ENCODE results near the gene LIPC. TPM values are rescaled to one million over a fixed set of nuclear protein-coding genes. Genes with fewer than 3 reads are reported as not detected.

LIPC gene
- total and polyA plus RNA-seq, 2 experiments from 2014 or later: not detected

DNA sequence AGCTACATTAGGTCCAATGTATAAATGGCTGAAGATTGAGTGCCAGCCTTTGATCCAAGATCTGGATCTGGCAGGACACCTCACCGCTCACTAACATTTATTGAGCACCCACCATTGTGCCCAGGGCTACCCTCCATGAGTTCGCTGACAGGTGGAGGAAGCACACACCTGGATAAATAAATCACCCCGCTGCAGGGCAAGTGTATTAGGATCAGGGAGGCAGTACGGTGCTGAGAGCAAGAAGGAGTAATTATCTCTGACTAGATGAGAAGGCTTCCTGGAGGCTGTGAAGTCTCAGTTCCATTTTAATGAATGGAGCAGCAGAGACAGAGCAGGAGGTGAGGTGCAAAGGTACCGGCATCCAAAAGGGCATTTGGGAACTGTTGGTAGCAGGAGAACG, 104.1 kb downstream of the LIPC start:
- TF ChIP-seq CREB1 (CRISPR knock-in tag; IDR thresholded peaks at IDR 0.05; ENCODE audit: low read depth): no peak
- TF ChIP-seq ZNF331 (CRISPR knock-in tag; IDR thresholded peaks at IDR 0.05; ENCODE audit: low read depth): no peak
- no peak for TF ChIP-seq STAT1 (IDR thresholded peaks at IDR 0.05; ENCODE audit: unreplicated experiment)
- TF ChIP-seq NANOG (IDR thresholded peaks at IDR 0.05; ENCODE audit: borderline replicate concordance): no peak
- TF ChIP-seq, protein P1, sequence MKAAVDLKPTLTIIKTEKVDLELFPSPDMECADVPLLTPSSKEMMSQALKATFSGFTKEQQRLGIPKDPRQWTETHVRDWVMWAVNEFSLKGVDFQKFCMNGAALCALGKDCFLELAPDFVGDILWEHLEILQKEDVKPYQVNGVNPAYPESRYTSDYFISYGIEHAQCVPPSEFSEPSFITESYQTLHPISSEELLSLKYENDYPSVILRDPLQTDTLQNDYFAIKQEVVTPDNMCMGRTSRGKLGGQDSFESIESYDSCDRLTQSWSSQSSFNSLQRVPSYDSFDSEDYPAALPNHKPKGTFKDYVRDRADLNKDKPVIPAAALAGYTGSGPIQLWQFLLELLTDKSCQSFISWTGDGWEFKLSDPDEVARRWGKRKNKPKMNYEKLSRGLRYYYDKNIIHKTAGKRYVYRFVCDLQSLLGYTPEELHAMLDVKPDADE (IDR thresholded peaks at IDR 0.05): no peak
- TF ChIP-seq, protein P2, sequence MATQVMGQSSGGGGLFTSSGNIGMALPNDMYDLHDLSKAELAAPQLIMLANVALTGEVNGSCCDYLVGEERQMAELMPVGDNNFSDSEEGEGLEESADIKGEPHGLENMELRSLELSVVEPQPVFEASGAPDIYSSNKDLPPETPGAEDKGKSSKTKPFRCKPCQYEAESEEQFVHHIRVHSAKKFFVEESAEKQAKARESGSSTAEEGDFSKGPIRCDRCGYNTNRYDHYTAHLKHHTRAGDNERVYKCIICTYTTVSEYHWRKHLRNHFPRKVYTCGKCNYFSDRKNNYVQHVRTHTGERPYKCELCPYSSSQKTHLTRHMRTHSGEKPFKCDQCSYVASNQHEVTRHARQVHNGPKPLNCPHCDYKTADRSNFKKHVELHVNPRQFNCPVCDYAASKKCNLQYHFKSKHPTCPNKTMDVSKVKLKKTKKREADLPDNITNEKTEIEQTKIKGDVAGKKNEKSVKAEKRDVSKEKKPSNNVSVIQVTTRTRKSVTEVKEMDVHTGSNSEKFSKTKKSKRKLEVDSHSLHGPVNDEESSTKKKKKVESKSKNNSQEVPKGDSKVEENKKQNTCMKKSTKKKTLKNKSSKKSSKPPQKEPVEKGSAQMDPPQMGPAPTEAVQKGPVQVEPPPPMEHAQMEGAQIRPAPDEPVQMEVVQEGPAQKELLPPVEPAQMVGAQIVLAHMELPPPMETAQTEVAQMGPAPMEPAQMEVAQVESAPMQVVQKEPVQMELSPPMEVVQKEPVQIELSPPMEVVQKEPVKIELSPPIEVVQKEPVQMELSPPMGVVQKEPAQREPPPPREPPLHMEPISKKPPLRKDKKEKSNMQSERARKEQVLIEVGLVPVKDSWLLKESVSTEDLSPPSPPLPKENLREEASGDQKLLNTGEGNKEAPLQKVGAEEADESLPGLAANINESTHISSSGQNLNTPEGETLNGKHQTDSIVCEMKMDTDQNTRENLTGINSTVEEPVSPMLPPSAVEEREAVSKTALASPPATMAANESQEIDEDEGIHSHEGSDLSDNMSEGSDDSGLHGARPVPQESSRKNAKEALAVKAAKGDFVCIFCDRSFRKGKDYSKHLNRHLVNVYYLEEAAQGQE (IDR thresholded peaks at IDR 0.05; ENCODE audit: unreplicated experiment): no peak
- no peak for TF ChIP-seq ZNF114 (CRISPR knock-in tag; IDR thresholded peaks at IDR 0.05)
- TF ChIP-seq POLR2AphosphoS5 (IDR thresholded peaks at IDR 0.05; ENCODE audit: low read depth): no peak
- Histone ChIP-seq H3K9me2 (ENCODE audit: insufficient read depth) (peaks cover 4% of the 10 kb centered on the region; the same call in 1 of the 2 replicates), H3K27ac (ENCODE audit: low read depth) (no peak overlapping the region), H3F3A (replicated peaks; ENCODE audit: low read depth) (no peaks in the 10 kb centered on the region), H3K4me2 (no peak overlapping the region), H4K20me1 (replicated peaks; ENCODE audit: insufficient read depth) (no peaks in the 10 kb centered on the region), H3K4me1 (ENCODE audit: insufficient read depth) (no peaks in the 10 kb centered on the region), H3K27me3 (ENCODE audit: insufficient read depth) (no peaks in the 10 kb centered on the region), H2AFZ (no peak overlapping the region), H3K79me2 (replicated peaks; ENCODE audit: insufficient read depth) (no peaks in the 10 kb centered on the region), H3K4me3 (no peak overlapping the region), H3K36me3 (ENCODE audit: insufficient read depth) (no peaks in the 10 kb centered on the region)
- H3K27me3 Mint-ChIP-seq (ENCODE audit: insufficient read depth, low read depth, poor library complexity): peaks cover 5% of the 10 kb centered on the region
- no peak overlapping the region for H3K27ac Mint-ChIP-seq
- ATAC-seq (no peak), DNase-seq (ENCODE audit: low spot score) (no peak)
- H3K4me3 Mint-ChIP-seq: no peak overlapping the region
- peaks cover 4% of the 10 kb centered on the region; the same call in 2 of the 3 replicates for H3K4me1 Mint-ChIP-seq
- H3K36me3 Mint-ChIP-seq (ENCODE audit: low read depth): no peaks in the 10 kb centered on the region
- no peaks in the 10 kb centered on the region for H3K9me3 Mint-ChIP-seq

DNA sequence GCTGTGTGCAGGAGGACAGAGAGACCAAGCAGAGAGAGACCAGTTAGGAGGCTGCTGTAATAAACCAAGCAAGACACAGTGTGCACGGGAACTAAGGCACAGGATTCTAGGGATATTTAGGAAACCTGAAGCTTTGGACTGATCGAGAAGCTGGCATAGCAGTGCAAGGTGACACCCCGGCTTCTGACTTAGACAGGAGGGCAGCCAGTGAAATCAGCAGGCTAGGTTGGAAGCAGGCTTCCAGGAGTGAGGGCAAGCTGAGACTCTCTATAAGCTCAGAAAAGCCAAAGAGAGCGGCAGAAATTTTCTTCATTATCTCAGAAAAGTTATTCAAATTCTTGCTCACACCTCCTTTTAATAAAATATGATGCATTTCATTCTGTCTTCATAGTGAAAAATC, 104.6 kb downstream of the LIPC start:
- Mint-ChIP-seq H3K9me3 (no peaks in the 10 kb centered on the region), H3K27ac (no peak overlapping the region), H3K36me3 (ENCODE audit: low read depth) (no peaks in the 10 kb centered on the region), H3K4me1 (peaks cover 4% of the 10 kb centered on the region; the same call in 2 of the 3 replicates), H3K27me3 (ENCODE audit: insufficient read depth, low read depth, poor library complexity) (peaks cover 5% of the 10 kb centered on the region), H3K4me3 (no peak overlapping the region)
- no peak overlapping the region for H3K4me2 ChIP-seq
- ATAC-seq: no peak
- no peak overlapping the region for H3K4me3 ChIP-seq
- H2AFZ ChIP-seq: no peak overlapping the region
- no peaks in the 10 kb centered on the region for H4K20me1 ChIP-seq (replicated peaks; ENCODE audit: insufficient read depth)
- peaks cover 4% of the 10 kb centered on the region; the same call in 1 of the 2 replicates for H3K9me2 ChIP-seq (ENCODE audit: insufficient read depth)
- no peak for DNase-seq (ENCODE audit: low spot score)
- H3K27ac ChIP-seq (ENCODE audit: low read depth): no peak overlapping the region
- H3F3A ChIP-seq (replicated peaks; ENCODE audit: low read depth): no peaks in the 10 kb centered on the region
- H3K36me3 ChIP-seq (ENCODE audit: insufficient read depth): no peaks in the 10 kb centered on the region
- no peaks in the 10 kb centered on the region for H3K4me1 ChIP-seq (ENCODE audit: insufficient read depth)
- no peaks in the 10 kb centered on the region for H3K79me2 ChIP-seq (replicated peaks; ENCODE audit: insufficient read depth)
- no peaks in the 10 kb centered on the region for H3K27me3 ChIP-seq (ENCODE audit: insufficient read depth)
- TF ChIP-seq STAT1 (IDR thresholded peaks at IDR 0.05; ENCODE audit: unreplicated experiment): no peak
- no peak for TF ChIP-seq ZNF114 (CRISPR knock-in tag; IDR thresholded peaks at IDR 0.05)
- no peak for TF ChIP-seq POLR2AphosphoS5 (IDR thresholded peaks at IDR 0.05; ENCODE audit: low read depth)
- TF ChIP-seq, protein P3, sequence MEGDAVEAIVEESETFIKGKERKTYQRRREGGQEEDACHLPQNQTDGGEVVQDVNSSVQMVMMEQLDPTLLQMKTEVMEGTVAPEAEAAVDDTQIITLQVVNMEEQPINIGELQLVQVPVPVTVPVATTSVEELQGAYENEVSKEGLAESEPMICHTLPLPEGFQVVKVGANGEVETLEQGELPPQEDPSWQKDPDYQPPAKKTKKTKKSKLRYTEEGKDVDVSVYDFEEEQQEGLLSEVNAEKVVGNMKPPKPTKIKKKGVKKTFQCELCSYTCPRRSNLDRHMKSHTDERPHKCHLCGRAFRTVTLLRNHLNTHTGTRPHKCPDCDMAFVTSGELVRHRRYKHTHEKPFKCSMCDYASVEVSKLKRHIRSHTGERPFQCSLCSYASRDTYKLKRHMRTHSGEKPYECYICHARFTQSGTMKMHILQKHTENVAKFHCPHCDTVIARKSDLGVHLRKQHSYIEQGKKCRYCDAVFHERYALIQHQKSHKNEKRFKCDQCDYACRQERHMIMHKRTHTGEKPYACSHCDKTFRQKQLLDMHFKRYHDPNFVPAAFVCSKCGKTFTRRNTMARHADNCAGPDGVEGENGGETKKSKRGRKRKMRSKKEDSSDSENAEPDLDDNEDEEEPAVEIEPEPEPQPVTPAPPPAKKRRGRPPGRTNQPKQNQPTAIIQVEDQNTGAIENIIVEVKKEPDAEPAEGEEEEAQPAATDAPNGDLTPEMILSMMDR (conservative IDR thresholded peaks at IDR 0.05; ENCODE audit: low read depth in 2 of 2): no peak
- no peak for TF ChIP-seq ZNF331 (CRISPR knock-in tag; IDR thresholded peaks at IDR 0.05; ENCODE audit: low read depth)
- TF ChIP-seq, protein P2 (IDR thresholded peaks at IDR 0.05; ENCODE audit: unreplicated experiment): no peak
- TF ChIP-seq EZH2phosphoT487 (IDR thresholded peaks at IDR 0.05; ENCODE audit: unreplicated experiment): no peak
- no peak for TF ChIP-seq NANOG (IDR thresholded peaks at IDR 0.05; ENCODE audit: borderline replicate concordance)
- no peak for TF ChIP-seq JUNB (IDR thresholded peaks at IDR 0.05; ENCODE audit: unreplicated experiment)
